HepG2 (cell line): ENCODE data around the gene RGS10. TPM values are rescaled to one million over a fixed set of nuclear protein-coding genes. Genes with fewer than 3 reads are reported as not detected.

ENCODE experiments used
- CEBPG ChIP-seq: IDR thresholded peaks from 2 replicates; pipeline ENCODE4 v1.6.1; 2016
- CREM ChIP-seq, 2 experiments: sonication (generic) in 1 of 2; formaldehyde crosslinking in 1 of 2; IDR thresholded peaks; 2 replicates each; pipeline versions ENCODE4 v1.4.0 to v1.6.1; 2016 to 2020; ENCODE audit warnings: antibody characterized with exemption in 1 of 2, mild to moderate bottlenecking in 1 of 2, missing genetic modification reagents in 1 of 2
- DR1 ChIP-seq: sonication (generic); formaldehyde crosslinking; IDR thresholded peaks from 2 replicates; pipeline ENCODE4 v1.8.0; 2021; ENCODE audit warnings: mild to moderate bottlenecking, missing genetic modification reagents, inconsistent platforms
- ELF1 ChIP-seq: sonication (generic); formaldehyde crosslinking; IDR thresholded peaks from 2 replicates; pipeline ENCODE4 v1.4.0; 2020; ENCODE audit warnings: missing genetic modification reagents
- HNRNPL ChIP-seq: fragments of 200-400 bp; formaldehyde crosslinking; IDR thresholded peaks from 2 replicates; pipeline ENCODE4 v1.6.1; 2017; ENCODE audit warnings: mild to moderate bottlenecking, low read depth, low read length
- MIER2 ChIP-seq: IDR thresholded peaks from 2 replicates; pipeline ENCODE4 v1.6.1; 2016; ENCODE audit warnings: missing biosample characterization, missing genetic modification reagents
- MTA1 ChIP-seq: sonication (generic); formaldehyde crosslinking; IDR thresholded peaks from 2 replicates; pipeline ENCODE4 v1.4.0; 2020; ENCODE audit warnings: missing genetic modification reagents, mild to moderate bottlenecking, borderline replicate concordance
- MXD4 ChIP-seq: IDR thresholded peaks from 2 replicates; pipeline ENCODE4 v1.6.1; 2016; ENCODE audit warnings: mild to moderate bottlenecking, missing biosample characterization, missing genetic modification reagents
- MYC ChIP-seq: sonication (generic); formaldehyde crosslinking; IDR thresholded peaks from 2 replicates; pipeline ENCODE4 v1.9.0; 2021; ENCODE audit warnings: missing genetic modification reagents, borderline replicate concordance
- NCOA2 ChIP-seq: sonication (generic); formaldehyde crosslinking; IDR thresholded peaks from 2 replicates; pipeline ENCODE4 v1.8.0; 2022; ENCODE audit warnings: inconsistent platforms
- NR2C2 ChIP-seq: sonication (generic); formaldehyde crosslinking; IDR thresholded peaks from 2 replicates; pipeline ENCODE4 v1.4.0; 2020; ENCODE audit warnings: missing genetic modification reagents, mild to moderate bottlenecking, moderate library complexity, borderline replicate concordance
- PHF21A ChIP-seq: sonication (generic); formaldehyde crosslinking; IDR thresholded peaks from 2 replicates; pipeline ENCODE4 v1.5.0; 2020; ENCODE audit warnings: mild to moderate bottlenecking, missing genetic modification reagents
- PPARG ChIP-seq: conservative IDR thresholded peaks from 2 replicates; pipeline ENCODE4 v1.6.1; 2016; ENCODE audit warnings: missing biosample characterization, missing genetic modification reagents
- TARDBP ChIP-seq: sonication (generic); formaldehyde crosslinking; IDR thresholded peaks from 2 replicates; pipeline ENCODE4 v1.8.0; 2022; ENCODE audit warnings: mild to moderate bottlenecking, missing genetic modification reagents
- TP53 ChIP-seq: sonication (generic); formaldehyde crosslinking; conservative IDR thresholded peaks from 2 replicates; pipeline ENCODE4 v1.4.0; 2020; ENCODE audit warnings: missing genetic modification reagents
- ZFX ChIP-seq: sonication (generic); formaldehyde crosslinking; IDR thresholded peaks from 2 replicates; pipeline ENCODE4 v1.4.0; 2020; ENCODE audit warnings: mild to moderate bottlenecking, low read depth, missing genetic modification reagents, moderate library complexity
- ZNF557 ChIP-seq: sonication (generic); formaldehyde crosslinking; IDR thresholded peaks from 2 replicates; pipeline ENCODE4 v1.4.0; 2020; ENCODE audit warnings: missing genetic modification reagents
- ZNF644 ChIP-seq: IDR thresholded peaks from 2 replicates; pipeline ENCODE4 v1.6.1; 2016; ENCODE audit warnings: low read depth
- ZNF775 ChIP-seq: sonication (generic); formaldehyde crosslinking; IDR thresholded peaks from 2 replicates; pipeline ENCODE4 v1.4.0; 2020; ENCODE audit warnings: missing genetic modification reagents, mild to moderate bottlenecking, moderate library complexity, borderline replicate concordance
- ZNF792 ChIP-seq: IDR thresholded peaks from 2 replicates; pipeline ENCODE4 v1.6.1; 2016
- polyA plus RNA-seq, 8 experiments: library from polyadenylated mRNA; depleted of rRNA in 3 of 8; stranded (reverse) in 7 of 8; unstranded in 1 of 8; fragments of >200 nt; fragmentation: Illumina TruSeq in 4 of 8; extraction: Trizol in 4 of 8; gene quantifications; 2 replicates each; pipeline versions ENCODE4 v1.2.1 to v1.2.3, GENCODE V29; 2011 to 2016; ENCODE audit warnings: low read depth in 4 of 8, missing spikeins in 1 of 8, mixed read lengths in 1 of 8; ENCODE audit not compliant: insufficient read depth in 1 of 8
- total RNA-seq, 5 experiments: library from RNA; depleted of rRNA; stranded (reverse); fragments of >200 nt; fragmentation: Illumina TruSeq; extraction: Trizol; gene quantifications; 2 replicates each; pipeline ENCODE4 v1.2.3, GENCODE V29; 2016; ENCODE audit warnings: low read depth in 1 of 5
- TF ChIP-seq, protein P1 (sequence below): sonication (generic); formaldehyde crosslinking; IDR thresholded peaks from 2 replicates; pipeline ENCODE4 v1.5.1; 2020; ENCODE audit warnings: mild to moderate bottlenecking, missing genetic modification reagents, borderline replicate concordance
- TF ChIP-seq, protein P2 (sequence below): sonication (generic); formaldehyde crosslinking; IDR thresholded peaks from 2 replicates; pipeline ENCODE4 v1.5.0; 2020; ENCODE audit warnings: mild to moderate bottlenecking, missing genetic modification reagents

Gene RGS10
- total and polyA plus RNA-seq, 2 of the 13 experiments (the other 11 are each of a cell fraction or from before 2014, with no cell fraction given): 1.7 to 5.1 TPM

DNA sequence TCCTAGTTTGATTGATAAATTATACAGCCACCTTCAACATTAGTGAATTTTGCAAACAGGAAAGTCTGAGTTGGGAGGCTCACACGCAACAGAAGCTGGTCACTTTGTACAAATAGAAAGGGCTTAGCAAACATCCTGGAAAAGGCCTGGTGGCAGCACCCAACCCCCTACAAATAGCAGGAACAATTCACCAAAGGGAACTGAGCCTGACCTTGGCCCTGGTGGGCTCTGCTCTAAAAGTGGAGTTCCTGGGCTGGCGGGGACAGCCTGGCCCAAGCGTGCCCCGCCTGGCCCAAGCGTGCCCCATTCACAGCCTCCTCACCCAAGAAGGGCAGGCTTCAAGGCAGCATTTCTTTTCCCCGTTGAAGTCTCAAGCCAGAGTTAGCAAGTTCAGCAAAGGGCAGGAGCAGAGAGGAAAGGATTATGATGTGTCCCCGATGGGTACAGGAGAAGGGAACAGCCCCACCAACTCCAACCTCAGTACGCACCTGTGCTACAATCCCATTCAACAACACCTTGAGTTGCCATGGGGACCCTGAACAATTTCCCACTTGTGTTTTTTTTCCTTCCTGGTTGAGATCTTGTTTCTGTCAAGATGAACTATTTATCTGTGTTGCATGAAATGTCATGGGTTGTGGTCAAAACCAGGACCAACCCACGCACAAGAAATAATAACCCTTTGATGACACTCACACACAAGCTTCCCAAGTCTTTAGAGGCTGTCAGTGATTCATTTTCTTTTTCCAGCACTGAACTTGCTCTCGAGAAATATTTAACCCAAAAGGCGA lies 43.4 kb downstream of the RGS10 start (continued):
- TF ChIP-seq, protein P1, sequence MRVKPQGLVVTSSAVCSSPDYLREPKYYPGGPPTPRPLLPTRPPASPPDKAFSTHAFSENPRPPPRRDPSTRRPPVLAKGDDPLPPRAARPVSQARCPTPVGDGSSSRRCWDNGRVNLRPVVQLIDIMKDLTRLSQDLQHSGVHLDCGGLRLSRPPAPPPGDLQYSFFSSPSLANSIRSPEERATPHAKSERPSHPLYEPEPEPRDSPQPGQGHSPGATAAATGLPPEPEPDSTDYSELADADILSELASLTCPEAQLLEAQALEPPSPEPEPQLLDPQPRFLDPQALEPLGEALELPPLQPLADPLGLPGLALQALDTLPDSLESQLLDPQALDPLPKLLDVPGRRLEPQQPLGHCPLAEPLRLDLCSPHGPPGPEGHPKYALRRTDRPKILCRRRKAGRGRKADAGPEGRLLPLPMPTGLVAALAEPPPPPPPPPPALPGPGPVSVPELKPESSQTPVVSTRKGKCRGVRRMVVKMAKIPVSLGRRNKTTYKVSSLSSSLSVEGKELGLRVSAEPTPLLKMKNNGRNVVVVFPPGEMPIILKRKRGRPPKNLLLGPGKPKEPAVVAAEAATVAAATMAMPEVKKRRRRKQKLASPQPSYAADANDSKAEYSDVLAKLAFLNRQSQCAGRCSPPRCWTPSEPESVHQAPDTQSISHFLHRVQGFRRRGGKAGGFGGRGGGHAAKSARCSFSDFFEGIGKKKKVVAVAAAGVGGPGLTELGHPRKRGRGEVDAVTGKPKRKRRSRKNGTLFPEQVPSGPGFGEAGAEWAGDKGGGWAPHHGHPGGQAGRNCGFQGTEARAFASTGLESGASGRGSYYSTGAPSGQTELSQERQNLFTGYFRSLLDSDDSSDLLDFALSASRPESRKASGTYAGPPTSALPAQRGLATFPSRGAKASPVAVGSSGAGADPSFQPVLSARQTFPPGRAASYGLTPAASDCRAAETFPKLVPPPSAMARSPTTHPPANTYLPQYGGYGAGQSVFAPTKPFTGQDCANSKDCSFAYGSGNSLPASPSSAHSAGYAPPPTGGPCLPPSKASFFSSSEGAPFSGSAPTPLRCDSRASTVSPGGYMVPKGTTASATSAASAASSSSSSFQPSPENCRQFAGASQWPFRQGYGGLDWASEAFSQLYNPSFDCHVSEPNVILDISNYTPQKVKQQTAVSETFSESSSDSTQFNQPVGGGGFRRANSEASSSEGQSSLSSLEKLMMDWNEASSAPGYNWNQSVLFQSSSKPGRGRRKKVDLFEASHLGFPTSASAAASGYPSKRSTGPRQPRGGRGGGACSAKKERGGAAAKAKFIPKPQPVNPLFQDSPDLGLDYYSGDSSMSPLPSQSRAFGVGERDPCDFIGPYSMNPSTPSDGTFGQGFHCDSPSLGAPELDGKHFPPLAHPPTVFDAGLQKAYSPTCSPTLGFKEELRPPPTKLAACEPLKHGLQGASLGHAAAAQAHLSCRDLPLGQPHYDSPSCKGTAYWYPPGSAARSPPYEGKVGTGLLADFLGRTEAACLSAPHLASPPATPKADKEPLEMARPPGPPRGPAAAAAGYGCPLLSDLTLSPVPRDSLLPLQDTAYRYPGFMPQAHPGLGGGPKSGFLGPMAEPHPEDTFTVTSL: peak; percentile 91
- TF ChIP-seq ZNF557 (CRISPR knock-in tag): peak; percentile 65; the same call in 1 of the 2 replicates
- peak; percentile 25; the same call in 1 of the 2 replicates for TF ChIP-seq NR2C2 (CRISPR knock-in tag)
- peak; percentile 31; the same call in 1 of the 2 replicates for TF ChIP-seq CREM (IDR thresholded peaks at IDR 0.05)
- TF ChIP-seq CREM (CRISPR knock-in tag; IDR thresholded peaks at IDR 0.05): no peak
- peak; percentile 58; the same call in 1 of the 2 replicates for TF ChIP-seq MYC (CRISPR knock-in tag)
- peak; percentile 69; the same call in 1 of the 2 replicates for TF ChIP-seq MTA1 (CRISPR knock-in tag)
- TF ChIP-seq ZNF775 (CRISPR knock-in tag): 0 out of 2 replicates have a peak, but pooled peaks have one; percentile 56
- TF ChIP-seq MIER2: 0 out of 2 replicates have a peak, but pooled peaks have one; percentile 15
- 0 out of 2 replicates have a peak, but pooled peaks have one; percentile 66 for TF ChIP-seq HNRNPL
- peak; percentile 71 for TF ChIP-seq NCOA2 (CRISPR knock-in tag)
- peak; percentile 41 for TF ChIP-seq ZFX (CRISPR knock-in tag)
- TF ChIP-seq MXD4: 0 out of 2 replicates have a peak, but pooled peaks have one; percentile 13
- TF ChIP-seq, protein P2, sequence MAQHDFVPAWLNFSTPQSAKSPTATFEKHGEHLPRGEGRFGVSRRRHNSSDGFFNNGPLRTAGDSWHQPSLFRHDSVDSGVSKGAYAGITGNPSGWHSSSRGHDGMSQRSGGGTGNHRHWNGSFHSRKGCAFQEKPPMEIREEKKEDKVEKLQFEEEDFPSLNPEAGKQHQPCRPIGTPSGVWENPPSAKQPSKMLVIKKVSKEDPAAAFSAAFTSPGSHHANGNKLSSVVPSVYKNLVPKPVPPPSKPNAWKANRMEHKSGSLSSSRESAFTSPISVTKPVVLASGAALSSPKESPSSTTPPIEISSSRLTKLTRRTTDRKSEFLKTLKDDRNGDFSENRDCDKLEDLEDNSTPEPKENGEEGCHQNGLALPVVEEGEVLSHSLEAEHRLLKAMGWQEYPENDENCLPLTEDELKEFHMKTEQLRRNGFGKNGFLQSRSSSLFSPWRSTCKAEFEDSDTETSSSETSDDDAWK: no peak
- TF ChIP-seq TARDBP (CRISPR knock-in tag): 0 out of 2 replicates have a peak, but pooled peaks have one; percentile 49
- TF ChIP-seq TP53 (CRISPR knock-in tag): 0 out of 2 replicates have a peak, but pooled peaks have one; percentile 36
- TF ChIP-seq ELF1 (CRISPR knock-in tag): 0 out of 2 replicates have a peak, but pooled peaks have one; percentile 21
- peak; percentile 89 for TF ChIP-seq PHF21A (CRISPR knock-in tag)
- peak; percentile 39 for TF ChIP-seq ZNF644
- peak; percentile 66 for TF ChIP-seq PPARG (CRISPR knock-in tag)
- TF ChIP-seq CEBPG: peak; percentile 56; the same call in 1 of the 2 replicates
- peak; percentile 85; the same call in 1 of the 2 replicates for TF ChIP-seq ZNF792 (CRISPR knock-in tag)
- TF ChIP-seq DR1 (CRISPR knock-in tag): no peak
